ENCODE measurements around the gene FKBP4.

The FKBP4 gene

GRCh38 chr12:2765052-2765451, 29.7 kb upstream of the FKBP4 start:
- Histone ChIP-seq H3K36me3 (ENCODE audit: control insufficient read depth, low read length) (no peaks in the 10 kb centered on the region), H3K4me3 (ENCODE audit: low read length) (no peak overlapping the region), H3K79me2 (ENCODE audit: control insufficient read depth, low read length) (no peaks in the 10 kb centered on the region), H3K27ac (ENCODE audit: low read depth, low read length) (no peak overlapping the region), H4K20me1 (ENCODE audit: control insufficient read depth, insufficient read depth, low read depth, low read length) (no peaks in the 10 kb centered on the region), H3F3A (ENCODE audit: control insufficient read depth, insufficient read depth) (peaks cover 7% of the 10 kb centered on the region), H3K9me2 (replicated peaks; ENCODE audit: control insufficient read depth, low read length) (no peaks in the 10 kb centered on the region), H3K9me3 (ENCODE audit: control insufficient read depth, insufficient read depth, low read length) (peaks cover 9% of the 10 kb centered on the region; the same call in 1 of the 2 replicates), H3K27me3 (ENCODE audit: control insufficient read depth, low read length) (peaks cover 4% of the 10 kb centered on the region; the same call in 1 of the 2 replicates), H3K4me2 (ENCODE audit: low read length) (no peak overlapping the region), H3K4me1 (ENCODE audit: control insufficient read depth, low read length) (peaks cover 6% of the 10 kb centered on the region)
- no peak for TF ChIP-seq CTCF (IDR thresholded peaks at IDR 0.05; ENCODE audit: low read depth, low read length, poor library complexity, severe bottlenecking)
- no peak for TF ChIP-seq EZH2phosphoT487 (IDR thresholded peaks at IDR 0.05; ENCODE audit: borderline replicate concordance, low read length)

- Histone ChIP-seq H3K27me3 (ENCODE audit: control insufficient read depth, low read length) (peaks cover 4% of the 10 kb centered on the region; the same call in 1 of the 2 replicates), H3K4me2 (ENCODE audit: low read length) (no peak overlapping the region), H3K4me3 (ENCODE audit: low read length) (no peak overlapping the region), H3K9me2 (replicated peaks; ENCODE audit: control insufficient read depth, low read length) (no peaks in the 10 kb centered on the region), H4K20me1 (ENCODE audit: control insufficient read depth, insufficient read depth, low read depth, low read length) (no peaks in the 10 kb centered on the region), H3K4me1 (ENCODE audit: control insufficient read depth, low read length) (peaks cover 6% of the 10 kb centered on the region), H3K9me3 (ENCODE audit: control insufficient read depth, insufficient read depth, low read length) (peaks cover 9% of the 10 kb centered on the region; the same call in 1 of the 2 replicates), H3K36me3 (ENCODE audit: control insufficient read depth, low read length) (no peaks in the 10 kb centered on the region), H3F3A (ENCODE audit: control insufficient read depth, insufficient read depth) (peaks cover 7% of the 10 kb centered on the region), H3K79me2 (ENCODE audit: control insufficient read depth, low read length) (no peaks in the 10 kb centered on the region), H3K27ac (ENCODE audit: low read depth, low read length) (no peak overlapping the region)
- TF ChIP-seq EZH2phosphoT487 (IDR thresholded peaks at IDR 0.05; ENCODE audit: borderline replicate concordance, low read length), result no peak
- no peak for TF ChIP-seq CTCF (IDR thresholded peaks at IDR 0.05; ENCODE audit: low read depth, low read length, poor library complexity, severe bottlenecking)
These were observed 29.2 kb upstream of the FKBP4 start for GRCh38 chr12:2765608-2766007.

- H3K4me1 ChIP-seq (ENCODE audit: control insufficient read depth, low read length), result peaks cover 6% of the 10 kb centered on the region
- no peak overlapping the region; the same call in 1 of the 2 replicates for H3K4me2 ChIP-seq (ENCODE audit: low read length)
- H3K4me3 ChIP-seq (ENCODE audit: low read length), result no peak overlapping the region
- peaks cover 9% of the 10 kb centered on the region; the same call in 1 of the 2 replicates for H3K9me3 ChIP-seq (ENCODE audit: control insufficient read depth, insufficient read depth, low read length)
- TF ChIP-seq CTCF (IDR thresholded peaks at IDR 0.05; ENCODE audit: low read depth, low read length, poor library complexity, severe bottlenecking) (no peak), EZH2phosphoT487 (IDR thresholded peaks at IDR 0.05; ENCODE audit: borderline replicate concordance, low read length) (no peak)
- peaks cover 4% of the 10 kb centered on the region; the same call in 1 of the 2 replicates for H3K27me3 ChIP-seq (ENCODE audit: control insufficient read depth, low read length)
- H3K9me2 ChIP-seq (replicated peaks; ENCODE audit: control insufficient read depth, low read length), result no peaks in the 10 kb centered on the region
- no peaks in the 10 kb centered on the region for H4K20me1 ChIP-seq (ENCODE audit: control insufficient read depth, insufficient read depth, low read depth, low read length)
- H3K79me2 ChIP-seq (ENCODE audit: control insufficient read depth, low read length), result no peaks in the 10 kb centered on the region
- peaks cover 7% of the 10 kb centered on the region for H3F3A ChIP-seq (ENCODE audit: control insufficient read depth, insufficient read depth)
- peak overlapping the region; percentile 44 for H3K27ac ChIP-seq (ENCODE audit: low read depth, low read length)
- H3K36me3 ChIP-seq (ENCODE audit: control insufficient read depth, low read length), result no peaks in the 10 kb centered on the region
These were observed 26.4 kb upstream of the FKBP4 start for GRCh38 chr12:2768224-2768961.

Data from DOHH2 (cell line).